Activated naive CD8-positive, alpha-beta T cell treated with anti-CD3 and anti-CD28 coated beads, Interleukin-2, amount 50 U/mL, for 16 hours (primary cell): ENCODE data around the gene CYGB.
"Not testable (repeated sequence)": the region's sequence is repeated elsewhere in the genome, so short reads cannot be mapped to it uniquely, and the experiment has no call there.

ENCODE experiments used
- DNase-seq: peaks from one replicate; pipeline ENCODE4 v3.0.0-alpha.2; 2020; ENCODE audit warnings: low read depth, low spot score

The CYGB gene

DNA sequence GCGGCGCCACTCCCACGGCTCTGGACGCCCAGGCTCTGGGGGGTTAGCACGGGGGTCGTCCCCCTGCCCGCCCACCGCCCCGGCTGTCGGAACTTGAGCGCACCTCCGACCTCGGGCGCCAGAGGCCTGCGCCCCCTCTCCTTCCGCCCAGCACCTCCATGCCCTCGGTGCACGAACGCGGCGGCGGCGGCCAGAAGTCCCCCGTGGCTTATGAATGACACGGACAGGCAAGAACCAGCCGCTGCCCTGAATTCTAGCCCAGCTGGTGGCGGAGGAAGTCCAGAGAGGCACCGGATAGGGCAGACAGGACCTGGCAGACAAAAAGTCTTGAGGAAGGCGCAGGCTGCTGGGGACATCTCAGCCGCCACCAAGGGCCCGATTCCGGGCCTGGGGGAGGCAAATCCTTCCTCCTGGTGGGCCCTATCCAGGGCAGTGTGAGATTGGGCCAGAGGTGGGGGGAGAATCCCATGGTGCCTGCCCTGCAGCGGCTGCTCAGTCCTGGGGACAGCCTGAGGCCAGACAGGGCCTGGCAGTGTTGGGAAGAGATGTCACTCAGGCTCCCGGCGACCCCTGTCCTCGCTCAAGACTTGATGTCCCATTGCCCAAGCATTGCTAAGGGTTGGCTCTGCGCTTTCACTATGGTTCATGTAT is 897 bp upstream of the CYGB start:
- no peak for DNase-seq

DNA sequence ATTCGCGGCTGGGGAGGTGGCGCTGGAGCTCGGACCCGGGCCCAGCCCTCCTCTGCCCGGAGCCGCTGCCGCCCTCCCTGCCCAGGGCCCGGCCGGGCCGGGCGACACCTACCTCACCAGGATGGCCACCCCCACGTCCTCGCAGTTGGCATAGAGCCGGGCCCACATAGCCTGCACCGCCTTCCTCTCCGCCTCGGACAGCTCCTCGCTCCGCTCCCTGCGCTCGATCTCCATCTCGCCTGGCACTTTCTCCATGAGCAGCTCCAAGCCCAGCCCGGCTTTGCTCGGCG is 276 bp downstream of the CYGB start:
- DNase-seq = no peak

- DNase-seq = no peak
These were observed 810 bp downstream of the CYGB start for GRCh38 chr17:76536511-76537287.

DNA sequence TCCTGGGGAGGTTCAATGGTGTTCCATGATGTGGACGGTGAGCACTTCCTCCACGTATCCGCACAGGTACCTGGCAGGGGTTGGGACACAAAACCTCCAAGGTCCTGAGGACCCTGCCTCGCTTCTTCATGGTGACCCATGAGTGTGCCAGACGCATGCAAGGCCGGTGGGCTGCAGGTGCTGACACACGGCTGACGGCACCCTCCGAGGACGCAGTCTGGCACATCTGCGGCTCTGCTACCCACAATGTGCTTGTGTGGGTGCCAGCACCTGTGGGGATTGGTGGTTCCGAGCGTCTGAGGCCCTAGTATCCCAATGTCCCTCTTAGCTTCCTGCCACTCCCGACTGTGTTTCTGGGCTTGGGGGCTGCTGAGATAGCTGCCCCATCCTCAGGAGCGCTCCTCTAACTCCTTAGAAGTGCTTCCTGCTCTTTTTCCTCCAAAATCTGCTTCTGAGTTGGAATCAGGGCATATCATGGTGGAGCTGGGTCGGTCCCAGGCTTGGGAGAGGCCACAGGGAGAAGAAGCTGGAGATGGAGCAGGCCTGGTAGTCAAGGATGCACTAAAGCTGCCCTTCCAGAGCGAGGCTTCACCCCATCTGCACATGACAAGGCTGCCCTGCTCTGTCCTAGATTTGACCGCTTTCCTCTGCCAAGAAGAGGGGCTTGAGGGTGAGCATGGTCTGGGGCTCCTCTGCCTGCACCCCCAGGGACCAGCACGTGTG is 1.6 kb downstream of the CYGB start:
- no peak for DNase-seq

DNA sequence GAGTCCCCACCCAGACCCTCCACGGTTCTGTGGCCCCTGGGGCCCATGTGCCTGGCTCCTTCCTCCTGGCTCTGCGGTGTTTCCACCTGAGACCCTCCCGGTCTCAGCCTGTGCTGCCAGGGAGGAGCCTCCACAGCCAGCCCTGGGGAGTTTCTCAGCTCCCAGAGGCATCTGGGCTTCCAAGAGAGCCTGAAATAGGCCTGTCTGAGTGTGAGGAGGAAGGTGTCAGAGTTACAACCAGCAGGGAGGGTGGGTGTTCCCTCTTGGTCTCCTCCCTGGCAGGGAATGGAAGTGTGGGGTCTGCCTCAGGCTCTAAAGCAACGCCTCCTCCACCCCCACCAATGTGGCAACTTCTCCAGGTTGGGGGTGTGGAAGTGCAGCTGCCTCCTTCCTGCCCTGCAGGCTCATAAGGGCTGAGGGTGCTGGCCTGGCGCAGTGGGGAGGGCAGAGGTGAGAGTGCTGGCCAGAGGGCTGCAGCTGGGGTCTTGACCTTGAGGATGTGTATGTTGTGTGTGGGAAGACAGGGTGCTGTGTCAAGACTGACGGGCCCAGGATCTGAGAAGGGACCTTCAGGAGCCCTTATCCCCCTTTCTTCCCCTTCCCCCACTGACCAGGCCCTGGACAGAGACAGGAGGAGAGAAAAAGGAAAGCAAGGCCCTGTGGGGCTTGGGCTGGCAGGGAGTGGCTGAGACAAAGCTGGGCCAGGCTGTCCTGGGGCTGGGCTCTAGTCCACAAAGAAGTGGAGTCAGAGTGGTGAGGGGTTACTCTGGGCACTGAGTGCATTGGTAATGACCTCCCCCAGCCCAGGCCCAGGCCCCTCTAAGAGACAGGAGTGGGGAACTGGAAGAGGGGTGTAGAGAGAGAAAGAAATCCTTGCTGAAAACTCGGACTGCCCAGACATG is 2.4 kb downstream of the CYGB start:
- DNase-seq = no peak

- not testable (repeated sequence) for DNase-seq
These were observed 3.7 kb downstream of the CYGB start for GRCh38 chr17:76533640-76534359.

GRCh38 chr17:76532072-76532651 is 5.3 kb downstream of the CYGB start:
- DNase-seq = no peak

DNA sequence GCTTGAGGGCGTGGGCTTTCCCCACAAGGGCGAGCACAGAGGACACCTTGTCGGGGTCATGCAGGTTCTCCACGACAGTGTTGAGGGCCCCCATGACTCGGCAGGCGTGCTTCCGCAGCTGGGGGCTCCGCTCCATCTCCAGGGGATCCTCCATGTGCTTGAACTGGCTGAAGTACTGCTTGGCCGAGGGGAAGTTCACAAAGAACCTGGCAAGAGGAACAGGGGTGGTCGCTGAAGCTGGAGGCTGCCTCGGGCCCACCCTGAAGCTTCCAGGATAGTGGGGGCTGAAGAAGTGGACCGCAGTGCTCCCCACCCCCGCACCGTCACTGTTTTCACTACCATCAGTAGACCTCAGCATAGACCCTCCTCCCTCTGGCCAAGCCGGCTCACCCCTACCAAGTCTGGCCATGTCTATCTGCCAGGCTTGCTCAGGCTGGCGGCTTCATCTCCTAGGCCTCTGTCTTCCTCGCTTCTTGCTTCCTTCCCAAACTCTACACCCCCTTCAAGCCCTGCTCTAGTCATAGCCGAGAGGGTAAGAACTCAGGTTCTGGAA is 5.9 kb downstream of the CYGB start:
- no peak for DNase-seq

GRCh38 chr17:76530811-76531485 is 6.6 kb downstream of the CYGB start:
- DNase-seq = no peak

- no peak for DNase-seq
These were observed 7.3 kb downstream of the CYGB start for GRCh38 chr17:76530095-76530723.

DNA sequence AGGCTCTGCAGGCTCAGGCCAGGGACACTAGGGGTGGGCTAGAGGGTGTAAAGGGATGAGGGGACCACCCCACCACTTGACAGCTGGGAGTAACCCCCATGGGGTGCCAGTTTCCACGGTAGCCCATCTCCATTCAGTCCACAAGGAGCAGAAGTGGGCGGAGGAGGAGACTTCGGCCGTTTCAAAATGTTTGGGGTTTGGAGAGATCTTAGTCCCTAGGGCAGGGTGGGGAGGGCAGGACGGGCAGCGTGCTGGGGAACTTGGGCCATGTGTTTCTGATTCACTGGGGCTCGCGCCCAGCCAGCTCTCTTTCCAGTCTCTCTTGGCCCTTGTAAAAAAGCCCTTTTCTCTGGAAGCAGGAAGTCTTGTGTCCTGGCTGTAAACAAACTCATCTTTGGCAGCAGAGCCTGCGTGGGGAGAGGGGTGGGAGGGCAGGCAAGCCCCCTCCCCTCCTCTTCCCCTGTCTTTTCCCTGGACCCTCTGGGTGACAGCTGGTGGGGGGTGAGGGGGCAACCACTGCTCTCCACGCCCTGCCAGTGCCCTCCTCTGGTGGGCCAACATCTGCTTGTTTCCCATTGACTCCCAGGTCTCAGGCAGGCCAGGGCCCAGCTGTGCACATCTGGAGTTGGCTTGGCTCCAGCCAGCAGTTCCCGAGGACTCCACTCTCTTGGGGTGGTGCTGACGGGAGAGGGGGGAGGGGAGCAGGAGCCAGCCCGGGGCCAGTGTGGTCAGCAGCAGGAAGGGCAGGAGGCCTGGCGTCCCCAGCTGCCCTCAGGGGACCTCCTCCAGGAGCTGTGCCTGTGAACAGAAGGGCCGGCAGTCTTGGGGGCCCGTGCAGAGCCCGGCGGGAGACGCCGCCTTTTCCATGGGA is 8.1 kb downstream of the CYGB start:
- DNase-seq = no peak

GRCh38 chr17:76528528-76529223 is 8.8 kb downstream of the CYGB start:
- DNase-seq = no peak

GRCh38 chr17:76528156-76528527 is 9.4 kb downstream of the CYGB start:
- DNase-seq = no peak

GRCh38 chr17:76527430-76528111 is 9.9 kb downstream of the CYGB start:
- DNase-seq = no peak

DNA sequence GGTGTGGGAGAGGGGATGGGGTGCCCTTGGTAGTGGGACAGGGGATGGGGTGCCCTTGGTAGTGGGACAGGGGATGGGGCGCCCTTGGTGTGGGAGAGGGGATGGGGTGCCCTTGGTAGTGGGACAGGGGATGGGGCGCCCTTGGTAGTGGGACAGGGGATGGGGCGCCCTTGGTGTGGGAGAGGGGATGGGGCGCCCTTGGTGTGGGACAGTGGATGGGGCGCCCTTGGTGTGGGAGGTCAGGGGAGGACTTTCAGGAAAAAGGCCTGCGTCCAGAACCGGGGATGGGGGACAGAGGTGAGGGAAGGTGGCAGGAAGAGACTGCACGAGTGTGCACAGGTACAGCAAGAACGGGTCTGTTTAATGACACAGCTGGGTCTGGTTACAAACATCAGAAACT is 10.5 kb downstream of the CYGB start:
- DNase-seq = not testable (repeated sequence)

DNA sequence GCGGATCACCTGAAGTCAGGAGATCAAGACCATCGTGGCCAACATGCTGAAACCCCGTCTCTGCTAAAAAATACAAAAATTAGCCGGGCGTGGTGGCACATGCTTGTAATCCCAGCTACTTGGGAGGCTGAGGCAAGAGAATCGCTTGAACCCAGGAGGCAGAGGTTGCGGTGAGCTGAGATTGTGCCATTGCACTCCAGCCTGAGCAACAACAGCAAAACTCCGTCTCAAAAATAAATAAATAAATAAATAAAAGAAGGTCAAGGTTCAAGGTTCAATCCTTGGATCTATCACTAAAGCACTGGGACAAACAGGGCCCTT is 12.0 kb downstream of the CYGB start:
- DNase-seq = not testable (repeated sequence)
